Germinal center (tissue), 1 donor: ENCODE measurements around the gene EPHX1.

Source experiments
- DNase-seq: peaks from one replicate; pipeline ENCODE4 v3.0.0; 2012; ENCODE audit warnings: mixed read lengths, low spot score

EPHX1 gene

DNA sequence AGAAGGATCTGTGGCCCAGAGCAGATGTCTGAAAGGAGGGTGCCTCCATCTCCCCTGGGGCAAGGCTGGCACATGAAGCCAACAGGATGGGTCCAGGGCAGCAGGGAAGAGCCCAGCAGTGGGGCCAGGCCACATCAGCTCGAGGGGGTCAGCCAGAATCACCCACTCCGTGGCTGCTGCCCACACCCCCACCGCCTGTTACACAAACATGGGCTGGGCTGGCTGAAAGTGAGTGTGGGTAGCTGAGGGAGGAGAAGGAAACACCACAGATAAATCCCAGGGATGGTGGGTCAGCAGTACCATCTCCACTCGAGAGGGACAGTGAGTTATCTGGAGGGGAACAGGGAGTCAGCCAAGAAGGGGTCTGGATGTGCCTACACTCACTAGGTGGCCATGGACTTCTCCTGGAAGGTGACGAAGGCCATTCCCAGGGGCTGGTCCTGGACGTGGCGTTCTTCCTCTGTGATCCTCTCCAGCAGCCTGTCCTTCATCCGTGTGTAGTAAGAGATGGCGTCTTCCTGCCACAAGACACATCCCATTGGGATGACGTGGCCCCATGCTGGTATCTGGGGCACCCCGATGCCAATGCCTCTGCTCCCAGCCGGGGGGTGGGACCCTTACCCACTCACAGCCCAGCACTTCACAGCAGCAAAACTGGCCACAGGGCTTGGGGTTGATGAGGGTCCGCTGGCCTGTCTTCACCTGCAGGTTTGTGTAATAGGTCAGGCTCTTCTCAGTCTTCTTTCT lies 52.1 kb downstream of the EPHX1 start:
- no peak for DNase-seq

DNA sequence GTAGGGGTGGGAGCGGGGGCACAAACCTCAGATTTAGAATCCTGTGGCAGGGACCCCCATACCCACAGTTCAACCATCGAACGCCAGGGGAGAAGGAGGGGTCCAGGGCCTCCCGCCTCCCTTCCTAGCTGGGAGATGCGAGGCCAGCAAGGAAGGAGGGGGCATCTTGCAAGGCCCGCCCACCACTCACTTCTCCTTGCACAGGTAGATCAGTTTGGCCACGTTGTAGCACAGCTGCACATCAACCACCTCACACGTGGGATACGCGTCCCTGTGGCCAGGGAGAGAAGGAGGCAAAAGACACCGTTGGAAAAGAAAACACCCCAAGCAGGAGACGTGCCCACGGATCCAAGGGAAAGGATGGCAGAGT lies 52.6 kb downstream of the EPHX1 start:
- no peak for DNase-seq

DNA sequence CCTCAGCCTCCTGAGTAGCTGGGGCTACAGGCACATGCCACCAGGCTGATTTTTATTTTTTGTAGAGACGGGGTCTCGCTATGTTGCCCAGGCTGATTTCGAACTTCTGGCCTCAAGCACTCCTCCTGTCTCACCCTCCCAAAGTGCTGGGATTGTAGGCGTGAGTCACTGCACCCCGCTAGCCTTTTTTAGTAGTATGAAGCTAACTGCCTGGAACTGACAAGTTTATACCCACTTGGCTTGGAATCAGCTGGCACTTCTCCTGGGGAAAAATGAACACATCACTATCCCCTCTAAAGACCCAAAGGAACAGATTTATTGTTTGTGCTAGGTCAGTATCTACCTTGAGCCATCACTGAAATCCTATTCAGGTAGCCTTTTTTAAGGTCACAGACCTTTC lies 53.2 kb downstream of the EPHX1 start:
- DNase-seq: no peak

GRCh38 chr1:225865514-225865913 lies 55.6 kb downstream of the EPHX1 start:
- DNase-seq: no peak

DNA sequence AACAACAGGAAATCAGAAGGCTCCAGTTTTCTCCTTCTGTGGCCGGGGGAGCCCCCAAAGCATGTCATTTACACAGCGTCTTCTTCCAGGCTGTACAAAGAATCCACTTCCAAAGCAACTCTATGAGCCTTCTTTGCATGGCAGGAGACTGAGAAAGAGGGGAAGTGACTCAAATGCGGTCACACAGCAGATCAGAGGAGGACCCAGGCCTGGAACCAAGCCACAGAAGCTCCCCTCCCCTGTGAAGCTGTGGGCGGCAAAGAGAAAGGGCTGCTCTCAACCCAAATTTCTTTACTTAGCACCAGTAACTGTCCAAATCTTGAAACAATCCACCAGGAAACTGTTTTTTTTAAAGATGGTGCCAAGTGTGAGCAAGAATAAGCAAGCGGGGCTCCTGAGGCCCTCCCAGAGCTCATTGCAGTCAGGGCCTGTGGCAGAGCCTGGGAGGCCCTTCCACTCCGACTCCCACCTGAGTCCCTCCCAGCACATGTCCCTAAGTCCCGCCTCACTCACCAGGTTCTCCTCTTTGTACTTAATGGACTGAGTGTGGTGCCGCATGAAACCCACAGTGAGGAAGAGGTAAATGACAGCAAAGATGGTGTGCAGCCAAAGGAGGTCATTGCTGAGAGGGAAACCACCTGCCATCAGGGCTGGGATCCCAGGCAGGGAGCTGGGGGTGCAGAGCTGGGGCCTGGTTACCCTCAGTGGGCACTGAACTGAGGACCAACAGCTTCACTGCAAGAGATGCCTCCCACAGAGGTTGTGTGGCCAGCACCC lies 56.3 kb downstream of the EPHX1 start:
- no peak for DNase-seq

GRCh38 chr1:225866981-225867380 lies 57.1 kb downstream of the EPHX1 start:
- no peak for DNase-seq

GRCh38 chr1:225868631-225869330 lies 58.9 kb downstream of the EPHX1 start:
- no peak for DNase-seq

DNA sequence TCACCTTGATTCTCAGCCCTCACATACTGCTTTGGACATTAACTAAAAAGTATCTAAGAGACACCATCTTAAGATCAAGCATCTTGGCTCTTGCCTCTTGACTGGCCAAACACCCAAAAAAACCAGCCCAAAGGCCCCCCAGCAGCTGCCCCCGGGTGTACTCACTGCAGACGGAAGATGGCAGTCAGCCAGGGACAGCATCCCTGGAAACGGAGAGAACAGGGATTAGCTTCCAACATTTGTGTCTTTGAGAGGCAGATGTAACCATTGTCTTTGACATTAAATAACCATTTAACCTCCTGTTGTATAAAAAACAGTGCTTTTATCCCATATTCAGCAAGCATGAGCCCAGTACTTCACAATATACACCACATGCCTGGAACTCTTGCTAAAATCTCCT lies 61.0 kb downstream of the EPHX1 start:
- no peak for DNase-seq

- no peak for DNase-seq
These were observed 61.6 kb downstream of the EPHX1 start for GRCh38 chr1:225871359-225872074.

DNA sequence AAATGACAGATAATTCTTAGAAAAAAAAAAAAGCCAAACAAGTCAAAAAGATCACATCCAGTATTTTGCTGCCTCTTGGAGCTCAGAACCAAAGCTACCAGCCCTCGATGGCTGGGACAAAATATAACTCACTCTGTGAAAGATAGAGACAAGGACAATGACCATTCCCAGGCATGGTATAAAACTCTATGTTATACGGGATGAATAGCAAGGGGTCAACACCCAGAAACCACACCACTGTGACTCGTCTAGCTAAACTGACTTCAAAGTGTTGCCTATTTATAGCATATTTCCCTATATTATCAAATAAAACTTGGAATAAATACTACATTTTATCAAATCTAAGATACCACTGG lies 62.1 kb downstream of the EPHX1 start:
- no peak for DNase-seq

DNA sequence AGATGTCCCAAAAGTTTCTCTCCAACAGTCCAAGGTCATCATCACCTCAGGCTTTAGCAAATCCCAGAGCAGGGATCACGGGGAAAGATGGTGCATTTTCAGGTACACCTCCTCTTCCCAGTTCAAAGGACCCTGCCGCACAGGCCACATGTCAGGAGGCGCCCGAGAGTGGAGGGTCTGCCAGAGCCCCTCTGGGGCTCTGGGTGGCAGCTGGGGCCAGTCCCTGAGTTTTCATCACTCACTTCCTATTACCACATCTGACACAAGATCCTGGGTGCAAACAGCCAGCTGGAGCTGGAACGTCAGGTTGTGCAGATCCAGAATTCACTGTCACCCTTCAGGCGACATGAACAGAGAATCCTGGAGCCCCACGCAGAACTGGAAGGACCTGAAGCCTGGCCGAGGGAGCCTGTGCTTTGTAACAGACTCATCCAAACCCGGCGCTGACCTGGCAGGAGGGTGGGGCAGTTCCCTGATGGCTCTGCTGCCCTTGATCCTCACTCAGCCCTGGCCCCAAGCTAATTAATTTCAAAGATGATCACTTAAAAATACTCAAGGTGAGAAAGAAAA lies 63.4 kb downstream of the EPHX1 start:
- DNase-seq: no peak

GRCh38 chr1:225874431-225874830 lies 64.5 kb downstream of the EPHX1 start:
- no peak for DNase-seq

- no peak for DNase-seq
These were observed 65.3 kb downstream of the EPHX1 start for GRCh38 chr1:225875044-225875815.

DNA sequence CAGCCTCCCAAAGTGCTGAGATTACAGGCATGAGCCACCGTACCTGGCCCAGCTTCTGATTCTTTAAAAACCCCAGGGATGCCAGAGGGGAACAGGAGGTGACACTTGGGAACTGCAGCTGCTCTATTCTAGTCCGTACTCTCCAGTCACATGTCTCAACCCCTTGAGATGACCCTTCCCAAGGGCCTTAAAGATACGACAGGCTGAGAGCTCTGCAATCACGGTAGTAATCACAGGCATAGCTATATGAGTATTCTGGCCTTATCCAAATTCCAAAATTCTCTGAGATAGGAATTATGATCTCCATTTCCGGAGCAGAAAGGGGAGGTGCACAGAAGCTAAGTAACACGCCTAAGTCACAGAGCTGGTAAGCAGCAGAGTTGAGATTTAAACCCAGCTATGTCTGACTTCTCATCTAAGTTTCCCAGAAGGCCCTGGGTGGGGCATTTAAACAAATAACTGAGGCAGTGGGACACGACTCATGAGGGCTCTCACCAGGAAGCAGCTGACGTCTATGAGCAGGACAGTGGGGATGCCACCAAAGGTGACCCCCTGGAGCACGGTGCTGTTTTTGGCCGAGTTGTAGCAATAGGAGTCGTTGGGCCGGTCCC lies 67.1 kb downstream of the EPHX1 start:
- DNase-seq: no peak

DNA sequence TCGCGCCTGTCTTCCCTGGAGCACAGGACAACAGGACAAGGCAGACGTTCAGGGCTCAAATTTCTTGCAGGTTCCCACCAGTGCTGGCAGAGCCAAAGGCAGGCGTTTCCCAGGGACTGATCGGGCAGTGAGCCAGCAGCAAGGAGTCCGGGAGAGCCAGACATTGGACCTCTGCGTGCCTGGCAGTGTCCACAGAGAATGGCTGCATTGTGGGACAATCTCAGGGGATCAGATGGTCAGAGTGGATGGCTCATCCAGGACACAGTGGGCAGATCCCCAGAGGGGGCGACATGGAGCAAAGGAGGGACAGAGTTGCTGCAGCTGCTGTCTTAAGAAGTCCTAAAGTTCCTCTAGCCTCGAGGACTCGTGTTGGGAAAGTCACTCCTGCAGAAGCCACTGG lies 67.7 kb downstream of the EPHX1 start:
- no peak for DNase-seq

DNA sequence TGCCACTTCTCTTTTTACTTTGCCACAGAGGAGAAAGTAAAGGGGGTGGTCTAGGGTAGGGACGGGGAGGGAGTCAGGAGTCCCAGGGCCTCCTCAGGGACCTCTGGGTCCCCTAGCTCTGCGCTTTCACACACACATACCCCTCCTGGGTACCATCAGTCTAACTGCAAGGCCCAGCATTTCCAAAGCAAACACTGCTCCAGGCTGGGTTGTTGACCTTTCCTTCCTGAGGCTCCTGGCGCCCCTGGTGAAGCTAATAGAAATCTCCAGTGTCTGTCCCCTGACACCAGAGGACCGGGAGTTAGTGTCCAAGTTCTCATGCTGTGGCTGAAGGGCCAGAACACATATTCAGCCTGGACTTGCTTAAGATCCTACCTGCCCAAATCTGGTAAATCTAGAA lies 68.4 kb downstream of the EPHX1 start:
- DNase-seq: no peak

DNA sequence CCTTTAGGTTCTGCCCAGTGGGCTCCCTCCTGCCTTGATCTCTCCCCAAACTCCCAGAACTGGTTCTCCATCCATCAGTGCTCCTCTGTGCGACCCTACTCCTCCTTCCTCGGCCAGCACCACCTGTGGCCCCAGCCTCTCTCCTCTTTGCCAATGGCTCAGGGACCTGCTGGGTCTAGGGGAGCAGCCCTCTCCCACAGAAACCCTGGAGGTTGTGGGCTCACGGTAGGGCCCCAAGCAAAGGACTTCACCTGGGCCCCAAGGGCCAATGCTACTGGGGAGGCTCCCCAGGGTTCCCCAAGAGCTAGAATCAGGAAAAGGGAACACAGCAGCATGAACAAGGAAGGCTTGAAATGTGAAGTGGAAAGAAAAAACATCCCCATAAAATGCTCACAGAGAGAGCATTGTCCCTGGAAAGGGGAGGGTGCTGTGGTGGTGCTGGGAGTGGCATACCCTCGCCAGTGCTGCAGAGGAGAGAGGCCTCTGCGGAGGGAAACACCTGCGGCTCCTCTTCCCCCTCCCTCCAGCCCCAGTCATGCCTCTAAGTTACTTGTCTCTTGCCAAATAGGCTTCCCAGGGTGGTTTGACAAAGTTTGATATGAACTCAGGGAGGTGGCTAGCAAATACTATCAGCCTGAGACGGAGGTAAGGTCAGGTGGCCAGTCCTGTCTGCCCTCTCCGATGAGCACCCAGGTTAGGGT lies 69.7 kb downstream of the EPHX1 start:
- DNase-seq: no peak

GRCh38 chr1:225880222-225880588 lies 70.3 kb downstream of the EPHX1 start:
- no peak for DNase-seq

DNA sequence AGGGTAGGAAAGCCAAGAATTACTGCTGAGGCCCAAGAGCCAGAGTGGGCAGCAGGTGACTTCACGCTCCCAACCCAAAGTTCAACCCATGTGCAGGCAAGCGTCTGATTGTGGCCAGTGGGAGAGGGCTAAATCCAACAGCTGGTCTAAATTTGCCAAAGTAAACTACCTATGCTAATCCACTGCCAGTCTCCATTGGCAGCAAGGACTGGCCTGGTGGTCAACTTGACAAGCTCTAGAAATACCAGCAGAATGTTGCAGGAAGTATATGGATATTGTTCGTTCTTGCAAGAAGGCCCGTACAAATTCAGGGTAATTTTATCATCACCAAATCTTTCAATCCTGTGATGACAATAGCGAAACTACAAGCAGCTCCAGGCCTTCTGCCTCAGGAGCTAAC lies 70.7 kb downstream of the EPHX1 start:
- no peak for DNase-seq
